ENCODE results near the gene ATP2B2.
"Not testable (repeated sequence)": the region's sequence is repeated elsewhere in the genome, so short reads cannot be mapped to it uniquely, and the experiment has no call there.

ATP2B2 gene

DNA sequence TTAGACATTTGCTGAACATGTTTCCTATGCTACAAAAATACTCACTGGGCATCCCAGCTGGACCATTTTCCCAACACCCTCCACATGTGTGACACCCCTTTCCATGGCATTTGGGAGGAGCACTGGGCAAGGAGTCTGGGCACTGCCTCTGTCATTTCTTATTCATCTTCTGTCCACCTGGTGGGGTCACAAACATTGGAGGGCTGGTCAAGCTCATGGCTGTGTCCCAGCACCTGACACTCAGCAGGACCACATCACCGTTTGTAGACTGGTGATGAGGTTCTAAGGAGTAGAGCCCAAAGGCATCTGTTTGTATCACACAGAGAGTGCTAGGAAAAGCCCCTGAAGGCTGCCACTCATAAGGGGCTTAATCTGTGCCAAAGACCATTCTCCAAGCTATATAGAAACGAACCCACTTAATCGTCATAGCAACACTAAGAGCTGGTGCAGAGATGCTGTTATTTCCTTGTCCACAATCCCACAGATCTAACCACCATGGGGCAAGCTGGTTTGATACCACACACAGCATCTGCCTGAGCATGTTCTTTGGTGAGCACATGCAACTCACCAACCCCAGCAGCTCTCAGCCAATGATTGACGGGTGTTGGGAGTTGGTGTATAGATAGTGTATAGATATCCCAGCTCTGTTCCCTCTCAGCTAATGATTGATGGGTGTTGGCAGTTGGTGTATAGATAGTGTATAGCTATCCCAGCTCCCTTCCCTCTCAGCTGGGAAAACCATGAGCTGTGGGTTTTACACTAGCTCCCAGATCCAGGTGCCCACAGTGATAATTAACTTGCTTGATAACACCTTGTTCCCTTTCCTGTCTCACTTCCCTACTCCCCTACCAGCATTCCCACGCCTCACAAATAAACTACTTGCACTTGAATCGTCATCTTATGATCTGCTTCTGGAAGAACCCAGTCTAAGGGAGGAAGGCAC lies 42.7 kb upstream of the ATP2B2 start:
- Histone ChIP-seq H3K4me1 (ENCODE audit: insufficient read depth, low read length) (no peaks in the 10 kb centered on the region), H3K9me3 (ENCODE audit: low read length) (no peaks in the 10 kb centered on the region), H3K27ac (ENCODE audit: low read depth, low read length) (no peak overlapping the region), H3K36me3 (ENCODE audit: insufficient read depth, low read length) (no peaks in the 10 kb centered on the region), H3K27me3 (ENCODE audit: control insufficient read depth in 1 of 2, insufficient read depth in 2 of 2, low read length in 2 of 2) (peaks cover 0 to 4% of the 10 kb centered on the region in 2 donors), H3K9ac (ENCODE audit: low read length) (no peak overlapping the region), H3K4me3 (ENCODE audit: low read depth in 1 of 2, low read length in 2 of 2) (no peak overlapping the region)

DNA sequence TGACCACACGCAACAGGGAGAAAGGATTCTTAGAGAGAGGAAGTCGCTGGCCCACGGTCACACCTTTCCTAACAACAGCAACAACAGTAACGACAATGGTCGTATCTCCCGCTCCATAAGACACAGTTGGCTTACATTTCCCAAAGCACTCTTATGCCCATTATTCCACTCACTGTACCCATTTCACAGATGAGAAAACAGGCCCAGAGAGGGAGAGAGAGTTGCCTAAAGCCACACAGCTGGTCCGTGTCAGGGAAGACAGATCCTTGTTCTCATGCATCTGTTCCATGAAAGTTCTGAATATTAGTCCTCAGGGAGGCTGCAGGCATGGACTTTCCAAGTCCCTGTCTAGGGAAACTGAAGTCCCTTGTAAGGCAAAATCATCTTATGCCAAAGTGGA lies 42.0 kb upstream of the ATP2B2 start:
- Histone ChIP-seq H3K9ac (ENCODE audit: low read length) (no peak overlapping the region), H3K9me3 (ENCODE audit: low read length) (no peaks in the 10 kb centered on the region), H3K27me3 (ENCODE audit: control insufficient read depth in 1 of 2, insufficient read depth in 2 of 2, low read length in 2 of 2) (peaks cover 0 to 4% of the 10 kb centered on the region in 2 donors), H3K4me1 (ENCODE audit: insufficient read depth, low read length) (no peaks in the 10 kb centered on the region), H3K4me3 (ENCODE audit: low read depth in 1 of 2, low read length in 2 of 2) (no peak overlapping the region), H3K27ac (ENCODE audit: low read depth, low read length) (no peak overlapping the region), H3K36me3 (ENCODE audit: insufficient read depth, low read length) (no peaks in the 10 kb centered on the region)

DNA sequence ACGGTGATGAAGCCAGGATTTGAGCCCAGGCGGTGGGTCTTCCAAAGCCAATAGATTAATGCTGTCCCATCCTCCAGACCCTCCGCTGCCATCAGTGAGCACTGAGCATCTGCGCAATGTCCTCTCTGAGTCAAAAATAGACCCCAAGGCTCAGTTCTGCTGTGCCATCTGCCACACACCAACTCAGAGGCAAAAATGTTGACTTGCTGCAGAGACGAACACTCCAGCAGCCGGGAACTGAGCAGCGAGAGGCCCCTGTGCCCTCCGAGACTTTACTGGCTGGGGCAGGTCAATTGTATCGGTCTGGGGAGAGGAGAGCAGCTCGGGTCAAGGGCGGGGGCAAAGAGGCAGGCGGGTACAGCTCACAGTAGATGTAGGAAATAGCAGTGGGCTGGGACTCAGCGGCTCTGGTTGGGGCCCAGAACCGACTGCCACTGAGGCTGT lies 41.5 kb upstream of the ATP2B2 start:
- Histone ChIP-seq H3K9ac (ENCODE audit: low read length) (no peak overlapping the region), H3K27ac (ENCODE audit: low read depth, low read length) (no peak overlapping the region), H3K27me3 (ENCODE audit: control insufficient read depth in 1 of 2, insufficient read depth in 2 of 2, low read length in 2 of 2) (peaks cover 0 to under 1% of the 10 kb centered on the region in 2 donors), H3K9me3 (ENCODE audit: low read length) (no peaks in the 10 kb centered on the region), H3K4me3 (ENCODE audit: low read depth in 1 of 2, low read length in 2 of 2) (no peak overlapping the region), H3K4me1 (ENCODE audit: insufficient read depth, low read length) (no peaks in the 10 kb centered on the region), H3K36me3 (ENCODE audit: insufficient read depth, low read length) (no peaks in the 10 kb centered on the region)

DNA sequence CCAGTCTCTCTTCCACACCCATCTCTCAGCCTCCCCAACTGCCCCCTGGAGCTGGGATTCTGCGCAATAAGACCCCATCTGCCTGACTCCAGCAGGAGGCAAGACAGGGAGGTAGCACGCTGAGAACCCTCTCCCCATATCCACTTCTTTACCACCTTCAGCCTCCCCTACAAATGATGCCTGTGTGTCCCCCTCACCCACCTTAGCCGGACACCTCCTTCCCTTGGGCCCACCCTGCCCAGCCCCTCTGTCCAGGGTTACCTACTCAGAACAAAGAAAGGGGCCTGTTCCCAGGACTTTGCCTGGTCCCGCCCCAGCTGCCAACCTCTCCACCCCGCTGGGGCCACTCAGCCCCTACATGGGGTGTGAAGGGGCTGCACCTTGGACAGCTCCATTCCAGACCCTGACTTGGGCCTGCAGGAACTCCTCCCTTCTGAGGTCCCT lies 40.8 kb upstream of the ATP2B2 start:
- Histone ChIP-seq H3K27me3 (ENCODE audit: control insufficient read depth in 1 of 2, insufficient read depth in 2 of 2, low read length in 2 of 2) (no peaks in the 10 kb centered on the region), H3K27ac (ENCODE audit: low read depth, low read length) (no peak overlapping the region), H3K4me1 (ENCODE audit: insufficient read depth, low read length) (no peaks in the 10 kb centered on the region), H3K9ac (ENCODE audit: low read length) (no peak overlapping the region), H3K9me3 (ENCODE audit: low read length) (no peaks in the 10 kb centered on the region), H3K36me3 (ENCODE audit: insufficient read depth, low read length) (no peaks in the 10 kb centered on the region), H3K4me3 (ENCODE audit: low read depth in 1 of 2, low read length in 2 of 2) (no peak overlapping the region)

DNA sequence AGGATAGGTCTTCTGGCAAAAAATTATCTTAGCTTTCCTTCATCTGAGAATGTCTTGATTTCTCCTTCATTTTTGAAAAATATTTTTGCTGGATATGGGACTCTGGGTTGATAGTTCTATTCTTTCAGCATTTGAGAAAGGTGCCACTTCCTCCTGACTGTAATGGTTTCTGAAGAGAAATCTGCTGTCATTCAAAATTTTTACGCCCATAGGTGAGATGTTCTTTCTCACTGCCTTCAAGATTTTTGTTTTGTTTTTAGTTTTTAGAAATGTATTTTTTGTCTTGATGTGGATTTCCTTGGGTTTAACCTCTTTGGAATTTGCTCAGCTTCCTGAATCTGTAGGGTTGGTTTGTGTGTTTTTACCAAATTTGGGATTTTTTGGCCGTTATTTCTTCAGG lies 37.1 kb upstream of the ATP2B2 start:
- Histone ChIP-seq H3K27me3 (ENCODE audit: control insufficient read depth in 1 of 2, insufficient read depth in 2 of 2, low read length in 2 of 2) (no peaks in the 10 kb centered on the region), H3K9ac (ENCODE audit: low read length) (no peak overlapping the region), H3K9me3 (ENCODE audit: low read length) (no peaks in the 10 kb centered on the region), H3K36me3 (ENCODE audit: insufficient read depth, low read length) (no peaks in the 10 kb centered on the region), H3K27ac (ENCODE audit: low read depth, low read length) (no peak overlapping the region), H3K4me3 (ENCODE audit: low read depth in 1 of 2, low read length in 2 of 2) (no peak overlapping the region), H3K4me1 (ENCODE audit: insufficient read depth, low read length) (no peaks in the 10 kb centered on the region)

DNA sequence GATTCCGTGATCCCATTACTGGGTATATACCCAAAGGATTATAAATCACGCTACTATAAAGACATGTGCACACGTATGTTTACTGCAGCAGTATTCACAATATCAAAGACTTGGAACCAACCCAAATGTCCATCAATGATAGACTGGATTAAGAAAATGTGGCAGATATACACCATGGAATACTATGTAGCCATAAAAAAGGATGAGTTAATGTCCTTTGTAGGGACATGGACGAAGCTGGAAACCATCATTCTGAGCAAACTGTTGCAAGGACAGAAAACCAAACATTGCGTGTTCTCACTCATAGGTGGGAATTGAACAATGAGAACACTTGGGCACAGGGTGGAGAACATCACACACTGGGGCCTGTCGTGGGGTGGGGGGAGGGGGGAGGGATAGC lies 35.0 kb upstream of the ATP2B2 start:
- not testable (repeated sequence) for H3K9me3 ChIP-seq (ENCODE audit: low read length); H3K9ac ChIP-seq (ENCODE audit: low read length); H3K4me1 ChIP-seq (ENCODE audit: insufficient read depth, low read length); H3K27ac ChIP-seq (ENCODE audit: low read depth, low read length); H3K27me3 ChIP-seq (ENCODE audit: control insufficient read depth in 1 of 2, insufficient read depth in 2 of 2, low read length in 2 of 2); H3K36me3 ChIP-seq (ENCODE audit: insufficient read depth, low read length); H3K4me3 ChIP-seq (ENCODE audit: low read depth in 1 of 2, low read length in 2 of 2)

DNA sequence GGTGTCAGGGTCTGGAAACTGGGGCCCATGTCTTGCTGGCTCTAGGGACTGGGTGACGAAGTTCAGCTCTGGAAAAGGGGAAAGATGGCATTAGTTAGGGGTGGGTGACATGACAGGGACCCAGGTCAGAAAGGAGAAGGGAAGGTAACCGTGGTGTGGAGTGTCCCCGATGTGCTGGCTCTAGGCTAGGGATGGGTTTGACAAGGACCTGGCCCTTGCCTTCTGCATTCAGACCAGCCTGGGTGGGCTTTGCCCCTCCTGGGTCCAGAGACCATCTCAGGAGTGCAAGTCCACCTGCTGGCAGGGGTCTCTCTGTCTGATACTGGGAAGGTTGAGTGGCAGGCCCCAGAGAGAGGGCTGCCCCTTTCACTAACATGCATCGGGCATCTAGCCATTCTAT lies 28.7 kb upstream of the ATP2B2 start:
- no peaks in the 10 kb centered on the region for H3K36me3 ChIP-seq (ENCODE audit: insufficient read depth, low read length)
- H3K27ac ChIP-seq (ENCODE audit: low read depth, low read length) = no peak overlapping the region
- no peaks in the 10 kb centered on the region for H3K4me1 ChIP-seq (ENCODE audit: insufficient read depth, low read length)
- H3K27me3 ChIP-seq (ENCODE audit: control insufficient read depth in 1 of 2, insufficient read depth in 2 of 2, low read length in 2 of 2) = peaks cover 0 to 4% of the 10 kb centered on the region in 2 donors
- H3K9ac ChIP-seq (ENCODE audit: low read length) = no peak overlapping the region
- H3K9me3 ChIP-seq (ENCODE audit: low read length) = no peaks in the 10 kb centered on the region
- H3K4me3 ChIP-seq (ENCODE audit: low read depth in 1 of 2, low read length in 2 of 2) = no peak overlapping the region

DNA sequence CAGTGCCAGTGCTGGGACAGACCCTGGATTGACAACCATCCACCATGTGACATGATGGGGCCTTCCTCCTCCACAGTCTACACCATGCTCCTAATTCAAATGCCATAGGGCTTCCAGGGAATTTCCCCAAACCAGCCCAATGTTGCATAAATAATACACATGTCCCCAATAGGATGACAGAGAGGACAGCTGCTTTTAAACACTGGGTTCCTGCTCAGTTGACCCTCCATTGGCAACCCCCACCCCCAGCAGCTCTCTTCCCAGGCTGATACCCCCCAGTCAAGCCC lies 28.3 kb upstream of the ATP2B2 start:
- H3K9ac ChIP-seq (ENCODE audit: low read length) = no peak overlapping the region
- no peak overlapping the region for H3K27ac ChIP-seq (ENCODE audit: low read depth, low read length)
- no peaks in the 10 kb centered on the region for H3K36me3 ChIP-seq (ENCODE audit: insufficient read depth, low read length)
- H3K27me3 ChIP-seq (ENCODE audit: control insufficient read depth in 1 of 2, insufficient read depth in 2 of 2, low read length in 2 of 2) = peaks cover 0 to 4% of the 10 kb centered on the region in 2 donors
- no peaks in the 10 kb centered on the region for H3K9me3 ChIP-seq (ENCODE audit: low read length)
- H3K4me1 ChIP-seq (ENCODE audit: insufficient read depth, low read length) = no peaks in the 10 kb centered on the region
- no peak overlapping the region for H3K4me3 ChIP-seq (ENCODE audit: low read depth in 1 of 2, low read length in 2 of 2)

DNA sequence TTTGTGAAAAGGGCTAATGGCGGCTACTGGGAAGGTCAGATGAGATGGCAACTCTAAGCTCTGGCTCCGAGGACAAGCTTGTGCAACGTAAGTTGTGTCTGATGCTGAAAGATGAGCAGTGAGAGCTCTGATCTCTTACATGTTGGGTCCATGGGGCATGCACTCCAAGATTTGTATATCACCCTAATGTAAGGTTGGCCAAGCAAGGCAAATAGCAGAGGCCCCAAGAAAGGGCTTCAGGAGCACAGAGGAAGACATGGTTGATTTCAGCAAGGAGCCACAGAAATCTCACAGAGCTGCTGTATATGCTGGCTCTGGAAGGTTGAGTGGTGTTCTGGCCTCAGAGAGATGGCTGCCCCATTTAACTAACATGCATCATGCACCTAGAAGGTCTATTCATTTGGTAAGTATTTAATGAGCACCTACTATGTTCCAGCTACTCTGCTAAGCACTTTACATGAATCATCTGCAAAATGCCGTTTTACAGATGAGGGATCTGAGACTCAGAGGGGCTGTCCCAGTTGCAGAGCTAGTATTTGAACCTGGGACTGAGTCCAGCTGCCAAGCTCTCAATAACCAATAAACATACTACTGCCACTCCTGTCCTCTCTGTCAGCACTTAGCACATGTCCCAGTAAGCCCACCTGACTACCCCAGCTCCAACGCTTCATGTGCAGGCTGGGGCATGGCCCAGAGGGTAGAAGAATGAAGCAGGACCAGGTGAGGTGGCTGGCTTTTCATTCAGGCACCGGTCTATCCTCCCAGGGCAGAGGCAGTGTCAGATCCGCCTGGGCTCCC lies 27.8 kb upstream of the ATP2B2 start:
- Histone ChIP-seq H3K27me3 (ENCODE audit: control insufficient read depth in 1 of 2, insufficient read depth in 2 of 2, low read length in 2 of 2) (peaks cover 0 to 4% of the 10 kb centered on the region in 2 donors), H3K9me3 (ENCODE audit: low read length) (no peaks in the 10 kb centered on the region), H3K4me1 (ENCODE audit: insufficient read depth, low read length) (no peaks in the 10 kb centered on the region), H3K27ac (ENCODE audit: low read depth, low read length) (no peak overlapping the region), H3K4me3 (ENCODE audit: low read depth in 1 of 2, low read length in 2 of 2) (no peak overlapping the region), H3K9ac (ENCODE audit: low read length) (no peak overlapping the region), H3K36me3 (ENCODE audit: insufficient read depth, low read length) (no peaks in the 10 kb centered on the region)

DNA sequence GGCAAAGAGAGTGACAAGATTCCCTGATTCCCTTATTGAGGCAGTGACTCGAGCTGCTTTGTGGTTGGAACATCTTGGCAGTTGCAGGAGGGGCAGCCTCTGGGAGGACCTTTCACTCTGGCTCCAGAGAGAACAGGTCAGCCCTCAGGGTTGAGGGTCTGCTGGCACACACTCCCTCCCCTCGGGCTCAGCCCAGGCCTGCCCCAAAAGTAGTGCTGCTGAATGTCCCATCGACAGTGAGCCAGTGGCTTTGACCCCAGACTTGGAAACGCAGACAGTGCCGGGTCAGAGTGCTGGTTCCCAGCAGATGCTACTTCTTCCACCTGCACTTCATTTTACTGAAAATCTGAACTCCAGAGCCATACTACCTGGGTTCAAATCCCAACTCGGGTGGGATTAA lies 25.6 kb upstream of the ATP2B2 start:
- no peaks in the 10 kb centered on the region for H3K4me1 ChIP-seq (ENCODE audit: insufficient read depth, low read length)

DNA sequence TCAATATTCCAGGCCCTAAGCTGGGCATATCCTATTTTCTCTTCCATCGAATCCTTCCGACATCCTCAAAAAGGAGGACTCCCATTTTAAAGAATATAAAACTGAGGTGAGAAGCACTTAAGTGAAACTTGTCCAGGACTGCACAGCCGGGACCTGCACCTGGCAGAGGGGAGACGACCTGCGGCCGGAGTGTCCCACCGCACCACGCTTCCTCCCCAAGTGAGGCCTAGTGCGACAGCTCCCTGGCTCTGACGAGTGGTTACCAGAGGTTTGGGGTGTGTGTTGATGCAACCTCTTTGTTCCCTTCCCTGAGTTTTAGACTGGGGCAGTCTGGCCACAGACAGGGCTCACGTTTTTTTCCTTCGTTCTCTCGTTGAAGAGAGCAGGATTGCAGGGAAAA lies 24.9 kb upstream of the ATP2B2 start:
- H3K27ac ChIP-seq (ENCODE audit: low read depth, low read length) = no peak overlapping the region
- no peak overlapping the region for H3K9ac ChIP-seq (ENCODE audit: low read length)
- no peaks in the 10 kb centered on the region for H3K36me3 ChIP-seq (ENCODE audit: insufficient read depth, low read length)
- no peak overlapping the region for H3K4me3 ChIP-seq (ENCODE audit: low read depth in 1 of 2, low read length in 2 of 2)
- H3K27me3 ChIP-seq (ENCODE audit: control insufficient read depth in 1 of 2, insufficient read depth in 2 of 2, low read length in 2 of 2) = peaks cover 0 to 10% of the 10 kb centered on the region in 2 donors
- no peaks in the 10 kb centered on the region for H3K9me3 ChIP-seq (ENCODE audit: low read length)
- no peaks in the 10 kb centered on the region for H3K4me1 ChIP-seq (ENCODE audit: insufficient read depth, low read length)

More for the DNA sequence above, 25.6 kb upstream of the ATP2B2 start:
- peaks cover 0 to 10% of the 10 kb centered on the region in 2 donors for H3K27me3 ChIP-seq (ENCODE audit: control insufficient read depth in 1 of 2, insufficient read depth in 2 of 2, low read length in 2 of 2)
- no peak overlapping the region for H3K9ac ChIP-seq (ENCODE audit: low read length)
- no peak overlapping the region for H3K27ac ChIP-seq (ENCODE audit: low read depth, low read length)
- no peak overlapping the region for H3K4me3 ChIP-seq (ENCODE audit: low read depth in 1 of 2, low read length in 2 of 2)
- H3K9me3 ChIP-seq (ENCODE audit: low read length) = no peaks in the 10 kb centered on the region
- H3K36me3 ChIP-seq (ENCODE audit: insufficient read depth, low read length) = no peaks in the 10 kb centered on the region
